Gastroesophageal sphincter (tissue), 3 donors: ENCODE results near the gene PREB.
"Not testable (repeated sequence)": the region's sequence is repeated elsewhere in the genome, so short reads cannot be mapped to it uniquely, and the experiment has no call there.

Source experiments
- EP300 ChIP-seq: sonication (generic); formaldehyde crosslinking; IDR thresholded peaks from one replicate; pipeline ENCODE4 v1.6.1; 2017; ENCODE audit warnings: antibody characterized with exemption, mild to moderate bottlenecking
- POLR2A ChIP-seq, 2 donors: fragments of 450-650 bp; IDR thresholded peaks; one replicate each; pipeline ENCODE4 v1.6.1; 2017; ENCODE audit warnings: antibody characterized with exemption in 2 of 2, mild to moderate bottlenecking in 2 of 2, moderate library complexity in 1 of 2
- POLR2AphosphoS5 ChIP-seq: sonication (generic); formaldehyde crosslinking; IDR thresholded peaks from one replicate; pipeline ENCODE4 v1.6.1; 2017; ENCODE audit warnings: antibody characterized with exemption
- TF ChIP-seq, protein P1 (sequence below), 4 experiments: fragments of 200-600 bp in 2 of 4; fragments of 450-650 bp in 2 of 4; sonication (generic) in 1 of 4; IDR thresholded peaks; one replicate each; pipeline ENCODE4 v1.5.1; 2017 to 2019; ENCODE audit warnings: antibody characterized with exemption in 4 of 4, mild to moderate bottlenecking in 2 of 4, moderate library complexity in 2 of 4

DNA sequence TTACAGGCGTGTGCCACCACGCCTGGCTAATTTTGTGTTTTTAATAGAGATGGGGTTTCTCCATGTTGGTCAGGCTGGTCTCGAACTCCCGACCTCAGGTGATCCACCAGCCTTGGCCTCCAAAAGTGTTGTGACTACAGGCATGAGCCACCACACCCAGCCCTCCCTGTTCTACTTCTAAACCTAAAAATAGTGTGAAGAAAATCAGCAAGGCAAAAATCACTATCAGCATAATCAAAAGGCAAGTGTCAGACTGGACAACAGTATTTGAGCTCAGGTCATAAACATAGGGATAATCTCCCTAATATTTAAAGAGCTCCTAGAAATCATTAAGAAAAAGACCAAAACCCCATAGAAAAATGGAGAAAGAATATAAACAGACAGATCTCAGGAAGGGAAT lies 41.3 kb upstream of the PREB start:
- TF ChIP-seq, protein P1, sequence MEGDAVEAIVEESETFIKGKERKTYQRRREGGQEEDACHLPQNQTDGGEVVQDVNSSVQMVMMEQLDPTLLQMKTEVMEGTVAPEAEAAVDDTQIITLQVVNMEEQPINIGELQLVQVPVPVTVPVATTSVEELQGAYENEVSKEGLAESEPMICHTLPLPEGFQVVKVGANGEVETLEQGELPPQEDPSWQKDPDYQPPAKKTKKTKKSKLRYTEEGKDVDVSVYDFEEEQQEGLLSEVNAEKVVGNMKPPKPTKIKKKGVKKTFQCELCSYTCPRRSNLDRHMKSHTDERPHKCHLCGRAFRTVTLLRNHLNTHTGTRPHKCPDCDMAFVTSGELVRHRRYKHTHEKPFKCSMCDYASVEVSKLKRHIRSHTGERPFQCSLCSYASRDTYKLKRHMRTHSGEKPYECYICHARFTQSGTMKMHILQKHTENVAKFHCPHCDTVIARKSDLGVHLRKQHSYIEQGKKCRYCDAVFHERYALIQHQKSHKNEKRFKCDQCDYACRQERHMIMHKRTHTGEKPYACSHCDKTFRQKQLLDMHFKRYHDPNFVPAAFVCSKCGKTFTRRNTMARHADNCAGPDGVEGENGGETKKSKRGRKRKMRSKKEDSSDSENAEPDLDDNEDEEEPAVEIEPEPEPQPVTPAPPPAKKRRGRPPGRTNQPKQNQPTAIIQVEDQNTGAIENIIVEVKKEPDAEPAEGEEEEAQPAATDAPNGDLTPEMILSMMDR (IDR thresholded peaks at IDR 0.05) = not testable (repeated sequence)
- not testable (repeated sequence) for TF ChIP-seq POLR2AphosphoS5; POLR2A (IDR thresholded peaks at IDR 0.05); EP300
